ENCODE data around the gene PYGM. TPM values are rescaled to one million over a fixed set of nuclear protein-coding genes. Genes with fewer than 3 reads are reported as not detected.
A peak's percentile ranks its signal among the peaks of the same experiment; 100 is the strongest.

The PYGM gene
- total RNA-seq, 3 donors from 2014 or later, result 2.0 to 21.1 (median 2.8) TPM

DNA sequence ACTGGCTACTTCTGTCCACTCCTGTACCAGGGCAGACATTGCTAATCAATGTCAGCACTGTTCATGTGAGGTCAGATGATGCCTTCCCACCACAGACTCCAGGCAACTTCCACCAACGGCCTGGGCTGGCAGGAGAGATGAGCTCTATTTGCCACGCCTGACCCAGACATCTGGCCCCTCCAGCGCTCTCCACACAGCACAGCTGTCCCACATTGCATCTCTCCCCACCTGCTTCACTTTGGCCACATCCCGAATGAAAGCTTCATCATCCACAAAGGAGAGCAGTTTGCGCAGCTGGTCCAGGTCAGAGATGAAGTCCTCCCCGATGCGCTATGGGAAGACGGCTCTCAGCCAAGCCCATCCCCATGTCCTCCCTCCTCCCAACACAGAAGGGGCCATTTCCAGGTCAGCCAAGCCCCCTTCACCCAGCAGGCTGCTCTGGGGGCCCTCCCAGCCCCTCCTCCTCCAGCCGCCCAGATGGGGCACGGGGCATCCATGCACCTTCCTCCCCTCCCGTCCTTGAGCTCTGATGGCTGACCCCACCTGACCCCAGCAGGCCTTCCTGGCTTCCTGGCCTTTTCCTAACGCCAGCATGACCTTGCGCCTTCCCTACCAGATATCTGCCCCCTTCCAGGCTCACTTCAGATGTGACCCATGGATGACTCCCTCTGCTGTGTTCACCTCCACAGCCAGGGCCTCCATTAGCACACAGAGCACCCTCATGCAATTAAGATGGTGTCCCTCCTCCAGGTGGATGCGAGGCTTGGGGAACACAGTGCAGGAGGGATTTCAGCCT is 7.4 kb downstream of the PYGM start:
- Histone ChIP-seq H3K4me3 (no peak overlapping the region), H3K4me1 (ENCODE audit: low read depth) (no peaks in the 10 kb centered on the region), H3K36me3 (ENCODE audit: low read depth) (no peaks in the 10 kb centered on the region), H3K9me3 (no peaks in the 10 kb centered on the region)
- intact Hi-C loops (cut with DNase I, micrococcal nuclease), result no loop called here
- ATAC-seq (no peak), DNase-seq (no peak)
- TF ChIP-seq, protein P1, sequence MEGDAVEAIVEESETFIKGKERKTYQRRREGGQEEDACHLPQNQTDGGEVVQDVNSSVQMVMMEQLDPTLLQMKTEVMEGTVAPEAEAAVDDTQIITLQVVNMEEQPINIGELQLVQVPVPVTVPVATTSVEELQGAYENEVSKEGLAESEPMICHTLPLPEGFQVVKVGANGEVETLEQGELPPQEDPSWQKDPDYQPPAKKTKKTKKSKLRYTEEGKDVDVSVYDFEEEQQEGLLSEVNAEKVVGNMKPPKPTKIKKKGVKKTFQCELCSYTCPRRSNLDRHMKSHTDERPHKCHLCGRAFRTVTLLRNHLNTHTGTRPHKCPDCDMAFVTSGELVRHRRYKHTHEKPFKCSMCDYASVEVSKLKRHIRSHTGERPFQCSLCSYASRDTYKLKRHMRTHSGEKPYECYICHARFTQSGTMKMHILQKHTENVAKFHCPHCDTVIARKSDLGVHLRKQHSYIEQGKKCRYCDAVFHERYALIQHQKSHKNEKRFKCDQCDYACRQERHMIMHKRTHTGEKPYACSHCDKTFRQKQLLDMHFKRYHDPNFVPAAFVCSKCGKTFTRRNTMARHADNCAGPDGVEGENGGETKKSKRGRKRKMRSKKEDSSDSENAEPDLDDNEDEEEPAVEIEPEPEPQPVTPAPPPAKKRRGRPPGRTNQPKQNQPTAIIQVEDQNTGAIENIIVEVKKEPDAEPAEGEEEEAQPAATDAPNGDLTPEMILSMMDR (IDR thresholded peaks at IDR 0.05), result no peak

GRCh38 chr11:64751580-64751979 is 8.2 kb downstream of the PYGM start:
- no peaks in the 10 kb centered on the region for H3K4me1 ChIP-seq (ENCODE audit: low read depth)
- no peak for ATAC-seq
- no peak for DNase-seq
- no peak overlapping the region for H3K4me3 ChIP-seq
- TF ChIP-seq, protein P1 (IDR thresholded peaks at IDR 0.05), result no peak
- intact Hi-C loops (cut with DNase I, micrococcal nuclease), result no loop called here
- H3K36me3 ChIP-seq (ENCODE audit: low read depth), result no peaks in the 10 kb centered on the region
- H3K9me3 ChIP-seq, result no peaks in the 10 kb centered on the region

DNA sequence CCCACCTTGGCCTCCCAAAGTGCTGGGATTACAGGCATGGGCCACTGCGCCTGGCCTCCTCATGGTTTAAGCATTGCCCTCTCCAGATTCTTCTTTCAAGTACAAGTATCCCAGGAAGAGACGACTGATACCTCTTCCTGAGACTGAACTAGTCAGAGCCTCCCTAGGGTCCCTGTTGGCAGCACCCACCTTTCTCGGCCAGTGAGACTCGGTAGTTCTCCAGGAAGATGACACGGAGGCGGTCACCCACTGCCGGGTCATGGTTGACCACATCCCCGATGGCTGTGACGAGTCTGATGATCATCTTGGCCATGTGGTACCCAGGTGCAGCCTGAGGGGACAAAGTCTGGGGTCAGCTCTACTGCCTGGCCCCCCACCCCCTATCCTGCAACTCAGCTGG is 8.6 kb downstream of the PYGM start:
- Histone ChIP-seq H3K4me1 (ENCODE audit: low read depth) (no peaks in the 10 kb centered on the region), H3K4me3 (no peak overlapping the region), H3K36me3 (ENCODE audit: low read depth) (no peaks in the 10 kb centered on the region), H3K9me3 (no peaks in the 10 kb centered on the region)
- TF ChIP-seq, protein P1 (IDR thresholded peaks at IDR 0.05), result no peak
- intact Hi-C loops (cut with DNase I, micrococcal nuclease), result no loop called here
- DNase-seq, result no peak
- ATAC-seq, result no peak

DNA sequence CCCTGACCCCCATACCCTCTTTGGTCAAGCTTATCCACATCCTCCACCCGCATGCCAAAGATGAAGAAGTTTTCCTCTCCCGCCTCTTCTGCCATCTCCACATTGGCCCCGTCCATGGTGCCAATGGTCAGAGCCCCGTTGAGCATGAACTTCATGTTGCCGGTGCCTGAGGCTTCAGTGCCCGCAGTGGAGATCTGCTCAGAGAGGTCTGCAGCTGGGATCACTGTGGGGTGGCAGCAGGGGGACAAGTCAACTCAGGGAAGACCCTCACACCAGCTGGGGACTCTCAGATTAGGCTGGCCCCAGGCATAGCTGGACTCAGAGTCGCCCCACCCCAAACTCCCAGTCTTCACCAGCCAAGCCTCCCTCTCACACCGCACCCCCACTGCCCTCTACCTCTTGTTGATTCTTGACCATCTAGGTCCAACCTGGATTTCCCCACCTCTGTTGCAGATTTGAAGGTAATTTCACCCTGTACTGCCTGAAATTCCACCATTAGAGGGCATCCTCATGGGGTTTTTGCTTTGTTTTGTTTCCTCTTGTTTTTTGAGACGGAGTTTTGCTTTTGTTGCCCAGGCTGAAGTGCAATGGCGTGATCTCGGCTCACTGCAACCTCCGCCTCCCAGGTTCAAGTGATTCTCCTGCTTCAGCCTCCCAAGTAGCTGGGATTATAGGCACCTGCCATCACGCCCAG is 9.3 kb downstream of the PYGM start:
- Histone ChIP-seq H3K9me3 (no peaks in the 10 kb centered on the region), H3K4me3 (no peak overlapping the region), H3K4me1 (ENCODE audit: low read depth) (peaks cover 2% of the 10 kb centered on the region), H3K36me3 (ENCODE audit: low read depth) (no peaks in the 10 kb centered on the region)
- TF ChIP-seq, protein P1 (IDR thresholded peaks at IDR 0.05), result no peak
- ATAC-seq (no peak), DNase-seq (no peak)
- intact Hi-C loops (cut with DNase I, micrococcal nuclease), result no loop called here

DNA sequence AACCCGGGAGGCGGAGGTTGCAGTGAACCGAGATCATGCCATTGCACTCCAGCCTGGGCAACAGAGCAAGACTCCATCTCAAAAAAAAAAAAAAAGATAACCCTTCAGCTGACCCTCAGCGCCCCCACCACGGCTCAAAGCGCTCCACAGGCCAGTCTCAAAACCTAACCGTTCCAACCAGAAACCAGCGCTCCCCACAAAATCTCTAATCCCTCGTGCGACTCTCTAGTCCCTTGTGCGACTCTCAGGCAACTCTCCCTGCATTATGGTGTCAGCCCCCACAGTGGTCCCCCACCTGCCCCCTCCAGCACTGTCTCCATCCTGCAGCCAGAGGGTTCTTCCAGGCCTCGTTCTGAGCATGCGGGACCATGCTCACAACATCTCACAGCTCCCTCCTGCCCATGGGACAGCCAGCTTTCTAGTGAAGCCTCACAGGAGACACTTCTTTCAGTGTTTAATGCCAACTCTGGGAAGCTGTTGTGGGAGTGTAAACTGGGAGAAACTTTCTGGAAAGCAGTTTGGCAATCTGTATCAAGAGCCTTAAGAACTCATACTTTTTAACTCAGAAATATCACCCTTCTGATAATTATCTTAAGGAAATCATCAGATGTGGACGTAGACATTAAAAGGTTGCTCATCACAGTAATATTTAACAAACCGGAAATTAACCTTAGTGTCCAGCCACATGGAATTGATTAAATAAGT is 11.7 kb downstream of the PYGM start:
- Histone ChIP-seq H3K4me1 (ENCODE audit: low read depth) (peaks cover 14% of the 10 kb centered on the region), H3K36me3 (ENCODE audit: low read depth) (no peaks in the 10 kb centered on the region), H3K9me3 (no peaks in the 10 kb centered on the region), H3K4me3 (no peak overlapping the region)
- intact Hi-C loops (cut with DNase I, micrococcal nuclease), result no loop called here
- no peak for ATAC-seq
- TF ChIP-seq, protein P1 (IDR thresholded peaks at IDR 0.05), result no peak
- peak in 1 of 3 donors; percentile 27 for DNase-seq

Measured in mucosa of descending colon (tissue), 3 donors.